Measurements from ENCODE around the gene WDR1.

Gene WDR1

DNA sequence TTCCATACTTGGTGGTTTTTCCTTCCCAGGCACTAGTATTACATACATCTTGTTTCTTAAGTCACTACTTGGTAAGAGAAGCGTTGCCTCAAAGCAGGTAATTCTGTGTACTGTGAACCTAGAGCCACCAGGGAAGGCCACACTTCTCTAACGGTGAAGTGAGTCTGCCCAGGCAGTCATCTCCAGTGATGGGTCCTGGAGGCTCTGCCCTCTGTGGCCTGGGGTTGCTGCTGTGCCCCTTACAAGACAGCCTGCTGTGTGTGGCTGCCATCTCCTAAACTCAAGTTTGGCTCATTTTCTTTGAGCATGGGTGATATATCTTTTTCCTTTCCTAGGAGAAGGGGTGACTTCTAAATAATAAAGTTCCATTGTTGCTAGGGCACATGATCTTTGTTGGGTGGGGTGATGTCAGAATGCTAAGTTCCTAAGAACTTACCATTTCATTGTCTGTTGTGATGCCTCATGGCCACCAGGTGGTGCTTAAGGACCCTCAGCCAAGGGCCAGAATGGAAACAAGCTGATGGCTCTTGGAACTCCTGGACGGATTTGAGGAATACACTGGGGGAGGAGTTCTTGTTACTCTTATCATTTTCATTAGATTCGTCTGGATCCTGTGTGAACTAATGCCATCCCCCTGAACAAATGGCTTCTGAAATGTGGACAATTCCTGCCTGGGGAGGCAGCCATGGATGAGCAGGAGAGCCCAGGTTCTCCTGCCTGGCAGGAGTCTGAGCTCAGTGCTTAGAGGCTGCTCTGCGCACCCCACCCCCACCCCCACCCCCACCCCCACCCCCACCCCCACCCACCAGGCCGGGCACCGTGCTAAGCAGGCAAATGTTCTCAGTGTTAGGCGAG lies 41.1 kb upstream of the WDR1 start:
- Histone ChIP-seq H3K27me3 (ENCODE audit: control insufficient read depth in 1 of 2, insufficient read depth in 2 of 2, low read length in 2 of 2) (no peaks in the 10 kb centered on the region), H3K9me3 (ENCODE audit: control insufficient read depth in 1 of 2, low read length in 2 of 2) (no peaks in the 10 kb centered on the region), H3K4me1 (ENCODE audit: control insufficient read depth in 1 of 2, insufficient read depth in 2 of 2, low read length in 2 of 2) (peaks cover 3 to 7% of the 10 kb centered on the region in 2 donors), H3K4me3 (ENCODE audit: low read depth in 1 of 2, low read length in 2 of 2) (no peak overlapping the region), H3K27ac (ENCODE audit: low read depth, low read length) (no peak overlapping the region), H3K36me3 (ENCODE audit: control insufficient read depth in 1 of 2, insufficient read depth in 2 of 2, low read length in 2 of 2) (no peaks in the 10 kb centered on the region), H3K9ac (ENCODE audit: low read depth in 1 of 2, low read length in 2 of 2) (no peak overlapping the region)

DNA sequence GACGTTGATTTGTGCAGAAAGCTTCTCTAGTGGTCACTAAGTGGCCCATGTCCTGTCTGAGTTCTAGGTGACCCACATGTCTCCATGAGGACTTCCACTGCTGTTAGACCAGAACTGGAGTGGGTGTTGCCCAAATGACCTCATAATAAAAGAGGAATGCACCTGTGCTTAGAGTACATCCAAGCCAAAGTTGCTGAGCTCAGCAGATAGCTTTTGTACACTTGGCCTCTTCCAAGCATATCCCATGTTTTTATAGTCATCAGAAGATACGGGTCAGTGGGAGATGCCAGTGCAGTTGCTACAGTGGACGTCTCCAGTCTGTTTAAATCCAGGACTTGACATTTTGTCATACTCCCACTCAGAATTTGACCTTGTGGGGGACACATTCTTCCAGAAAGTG lies 37.6 kb upstream of the WDR1 start:
- Histone ChIP-seq H3K36me3 (ENCODE audit: control insufficient read depth in 1 of 2, insufficient read depth in 2 of 2, low read length in 2 of 2) (no peaks in the 10 kb centered on the region), H3K9ac (ENCODE audit: low read depth in 1 of 2, low read length in 2 of 2) (no peak overlapping the region), H3K4me1 (ENCODE audit: control insufficient read depth in 1 of 2, insufficient read depth in 2 of 2, low read length in 2 of 2) (no peaks in the 10 kb centered on the region), H3K9me3 (ENCODE audit: control insufficient read depth in 1 of 2, low read length in 2 of 2) (no peaks in the 10 kb centered on the region), H3K4me3 (ENCODE audit: low read depth in 1 of 2, low read length in 2 of 2) (no peak overlapping the region), H3K27ac (ENCODE audit: low read depth, low read length) (no peak overlapping the region), H3K27me3 (ENCODE audit: control insufficient read depth in 1 of 2, insufficient read depth in 2 of 2, low read length in 2 of 2) (no peaks in the 10 kb centered on the region)

DNA sequence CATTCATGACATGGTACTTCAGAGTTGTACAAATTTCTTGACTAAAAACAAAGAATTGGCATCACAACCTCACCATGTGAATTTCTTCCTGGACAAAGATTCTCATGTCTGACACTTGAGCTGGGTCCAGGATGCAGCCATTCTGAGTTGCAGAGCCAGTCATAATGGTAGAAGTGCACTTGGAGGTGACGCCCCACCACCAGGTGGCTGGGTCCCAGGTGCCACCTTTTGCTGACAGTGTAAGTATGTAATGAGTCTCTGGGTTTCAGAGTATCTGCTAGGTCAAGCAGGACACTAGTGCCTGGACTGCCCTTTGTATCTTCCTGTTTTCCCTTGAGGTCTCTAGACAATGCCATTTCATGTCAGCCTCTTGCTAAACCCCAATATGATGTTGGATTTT lies 36.6 kb upstream of the WDR1 start:
- no peaks in the 10 kb centered on the region for H3K36me3 ChIP-seq (ENCODE audit: control insufficient read depth in 1 of 2, insufficient read depth in 2 of 2, low read length in 2 of 2)
- H3K4me1 ChIP-seq (ENCODE audit: control insufficient read depth in 1 of 2, insufficient read depth in 2 of 2, low read length in 2 of 2) = no peaks in the 10 kb centered on the region
- H3K9ac ChIP-seq (ENCODE audit: low read depth in 1 of 2, low read length in 2 of 2) = no peak overlapping the region
- H3K9me3 ChIP-seq (ENCODE audit: control insufficient read depth in 1 of 2, low read length in 2 of 2) = no peaks in the 10 kb centered on the region
- no peak overlapping the region for H3K4me3 ChIP-seq (ENCODE audit: low read depth in 1 of 2, low read length in 2 of 2)
- H3K27ac ChIP-seq (ENCODE audit: low read depth, low read length) = no peak overlapping the region
- no peaks in the 10 kb centered on the region for H3K27me3 ChIP-seq (ENCODE audit: control insufficient read depth in 1 of 2, insufficient read depth in 2 of 2, low read length in 2 of 2)

DNA sequence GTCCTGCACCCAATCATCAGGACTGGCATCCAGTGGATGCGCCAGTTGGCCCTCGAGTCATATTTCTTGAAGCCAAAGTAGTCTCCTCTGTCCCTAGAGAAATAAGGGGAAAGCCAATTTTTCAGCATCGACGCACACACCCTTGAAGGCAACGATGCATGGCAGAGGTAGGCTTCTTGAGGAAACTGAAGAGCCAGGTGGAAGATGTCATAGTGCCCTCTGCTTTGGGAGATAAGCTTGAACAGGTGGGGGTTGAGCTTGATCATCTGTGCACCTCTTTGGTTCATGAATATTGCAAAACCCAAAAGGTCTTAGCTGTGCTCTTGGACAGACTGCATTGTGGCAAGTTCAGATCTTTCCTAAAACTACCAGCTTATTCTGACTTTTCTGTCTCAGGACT lies 34.6 kb upstream of the WDR1 start:
- no peak overlapping the region for H3K4me3 ChIP-seq (ENCODE audit: low read depth in 1 of 2, low read length in 2 of 2)
- no peaks in the 10 kb centered on the region for H3K9me3 ChIP-seq (ENCODE audit: control insufficient read depth in 1 of 2, low read length in 2 of 2)
- no peak overlapping the region for H3K9ac ChIP-seq (ENCODE audit: low read depth in 1 of 2, low read length in 2 of 2)
- no peaks in the 10 kb centered on the region for H3K4me1 ChIP-seq (ENCODE audit: control insufficient read depth in 1 of 2, insufficient read depth in 2 of 2, low read length in 2 of 2)
- no peaks in the 10 kb centered on the region for H3K36me3 ChIP-seq (ENCODE audit: control insufficient read depth in 1 of 2, insufficient read depth in 2 of 2, low read length in 2 of 2)
- H3K27me3 ChIP-seq (ENCODE audit: control insufficient read depth in 1 of 2, insufficient read depth in 2 of 2, low read length in 2 of 2) = no peaks in the 10 kb centered on the region
- no peak overlapping the region for H3K27ac ChIP-seq (ENCODE audit: low read depth, low read length)

DNA sequence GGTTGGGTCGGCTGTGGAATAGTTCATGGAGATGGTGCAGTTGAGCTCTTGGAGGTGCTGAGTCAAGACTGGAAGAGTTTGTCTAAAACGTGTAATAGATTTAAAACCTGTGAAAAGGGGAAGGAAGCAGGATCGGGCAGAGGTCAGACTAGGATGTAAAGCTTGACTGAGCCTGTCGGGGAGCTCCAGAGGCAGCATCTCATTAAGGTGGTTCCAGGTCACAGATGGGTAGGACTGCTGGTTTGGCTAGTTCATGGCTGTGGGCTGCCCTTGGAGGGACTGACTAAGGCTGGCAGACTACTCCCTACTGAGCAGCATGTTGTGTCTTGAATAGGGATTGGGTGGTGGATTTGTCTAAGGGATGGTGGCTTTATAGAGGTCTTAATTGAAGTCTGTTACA lies 28.4 kb upstream of the WDR1 start:
- Histone ChIP-seq H3K4me1 (ENCODE audit: control insufficient read depth in 1 of 2, insufficient read depth in 2 of 2, low read length in 2 of 2) (no peaks in the 10 kb centered on the region), H3K4me3 (ENCODE audit: low read depth in 1 of 2, low read length in 2 of 2) (no peak overlapping the region), H3K36me3 (ENCODE audit: control insufficient read depth in 1 of 2, insufficient read depth in 2 of 2, low read length in 2 of 2) (no peaks in the 10 kb centered on the region), H3K9ac (ENCODE audit: low read depth in 1 of 2, low read length in 2 of 2) (no peak overlapping the region), H3K27me3 (ENCODE audit: control insufficient read depth in 1 of 2, insufficient read depth in 2 of 2, low read length in 2 of 2) (no peaks in the 10 kb centered on the region), H3K27ac (ENCODE audit: low read depth, low read length) (no peak overlapping the region), H3K9me3 (ENCODE audit: control insufficient read depth in 1 of 2, low read length in 2 of 2) (no peaks in the 10 kb centered on the region)

DNA sequence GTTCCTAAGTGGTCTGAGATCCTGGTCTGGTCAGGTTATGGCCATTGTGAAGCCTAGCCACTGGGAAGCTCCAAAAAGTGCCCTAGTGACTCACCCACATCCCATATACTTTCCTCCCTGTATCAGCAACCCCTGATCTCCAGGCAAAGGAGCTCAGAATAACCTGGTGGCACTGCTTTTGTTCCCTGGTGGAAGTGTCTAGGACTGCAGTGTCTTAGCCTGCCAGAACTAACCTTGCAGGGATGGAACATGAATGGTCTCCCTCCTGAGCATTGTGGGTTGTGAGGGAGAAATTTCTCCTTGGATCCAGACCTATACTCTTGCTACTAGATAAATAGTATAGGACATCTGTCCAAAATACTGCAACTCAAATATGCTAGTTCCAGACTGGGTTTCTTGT lies 27.9 kb upstream of the WDR1 start:
- H3K36me3 ChIP-seq (ENCODE audit: control insufficient read depth in 1 of 2, insufficient read depth in 2 of 2, low read length in 2 of 2) = no peaks in the 10 kb centered on the region
- H3K27me3 ChIP-seq (ENCODE audit: control insufficient read depth in 1 of 2, insufficient read depth in 2 of 2, low read length in 2 of 2) = no peaks in the 10 kb centered on the region
- H3K4me1 ChIP-seq (ENCODE audit: control insufficient read depth in 1 of 2, insufficient read depth in 2 of 2, low read length in 2 of 2) = no peaks in the 10 kb centered on the region

DNA sequence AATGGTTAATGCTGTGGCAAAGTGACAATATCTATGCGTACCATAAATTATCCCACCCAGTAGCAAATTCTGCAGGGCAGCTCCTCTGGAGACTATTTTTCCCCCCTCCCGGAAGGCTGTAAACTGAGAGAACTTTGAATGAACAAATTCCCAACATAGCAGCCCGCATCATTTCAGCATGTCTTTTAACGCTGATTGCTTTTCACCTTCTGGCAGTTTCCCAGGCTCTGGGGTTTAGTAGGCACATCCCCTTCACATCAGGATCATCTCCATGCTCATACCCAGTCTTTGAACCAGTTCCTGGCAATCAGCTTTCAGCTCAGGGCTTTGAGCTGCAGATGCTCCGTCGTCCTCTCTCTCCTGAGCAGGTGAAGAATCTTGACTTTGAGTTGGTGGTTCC lies 26.6 kb upstream of the WDR1 start:
- H3K4me3 ChIP-seq (ENCODE audit: low read depth in 1 of 2, low read length in 2 of 2) = no peak overlapping the region
- H3K9ac ChIP-seq (ENCODE audit: low read depth in 1 of 2, low read length in 2 of 2) = no peak overlapping the region
- no peak overlapping the region for H3K27ac ChIP-seq (ENCODE audit: low read depth, low read length)
- no peaks in the 10 kb centered on the region for H3K4me1 ChIP-seq (ENCODE audit: control insufficient read depth in 1 of 2, insufficient read depth in 2 of 2, low read length in 2 of 2)
- no peaks in the 10 kb centered on the region for H3K9me3 ChIP-seq (ENCODE audit: control insufficient read depth in 1 of 2, low read length in 2 of 2)
- no peaks in the 10 kb centered on the region for H3K36me3 ChIP-seq (ENCODE audit: control insufficient read depth in 1 of 2, insufficient read depth in 2 of 2, low read length in 2 of 2)
- no peaks in the 10 kb centered on the region for H3K27me3 ChIP-seq (ENCODE audit: control insufficient read depth in 1 of 2, insufficient read depth in 2 of 2, low read length in 2 of 2)

More for the DNA sequence above, 27.9 kb upstream of the WDR1 start:
- Histone ChIP-seq H3K27ac (ENCODE audit: low read depth, low read length) (no peak overlapping the region), H3K9me3 (ENCODE audit: control insufficient read depth in 1 of 2, low read length in 2 of 2) (no peaks in the 10 kb centered on the region), H3K9ac (ENCODE audit: low read depth in 1 of 2, low read length in 2 of 2) (no peak overlapping the region), H3K4me3 (ENCODE audit: low read depth in 1 of 2, low read length in 2 of 2) (no peak overlapping the region)

DNA sequence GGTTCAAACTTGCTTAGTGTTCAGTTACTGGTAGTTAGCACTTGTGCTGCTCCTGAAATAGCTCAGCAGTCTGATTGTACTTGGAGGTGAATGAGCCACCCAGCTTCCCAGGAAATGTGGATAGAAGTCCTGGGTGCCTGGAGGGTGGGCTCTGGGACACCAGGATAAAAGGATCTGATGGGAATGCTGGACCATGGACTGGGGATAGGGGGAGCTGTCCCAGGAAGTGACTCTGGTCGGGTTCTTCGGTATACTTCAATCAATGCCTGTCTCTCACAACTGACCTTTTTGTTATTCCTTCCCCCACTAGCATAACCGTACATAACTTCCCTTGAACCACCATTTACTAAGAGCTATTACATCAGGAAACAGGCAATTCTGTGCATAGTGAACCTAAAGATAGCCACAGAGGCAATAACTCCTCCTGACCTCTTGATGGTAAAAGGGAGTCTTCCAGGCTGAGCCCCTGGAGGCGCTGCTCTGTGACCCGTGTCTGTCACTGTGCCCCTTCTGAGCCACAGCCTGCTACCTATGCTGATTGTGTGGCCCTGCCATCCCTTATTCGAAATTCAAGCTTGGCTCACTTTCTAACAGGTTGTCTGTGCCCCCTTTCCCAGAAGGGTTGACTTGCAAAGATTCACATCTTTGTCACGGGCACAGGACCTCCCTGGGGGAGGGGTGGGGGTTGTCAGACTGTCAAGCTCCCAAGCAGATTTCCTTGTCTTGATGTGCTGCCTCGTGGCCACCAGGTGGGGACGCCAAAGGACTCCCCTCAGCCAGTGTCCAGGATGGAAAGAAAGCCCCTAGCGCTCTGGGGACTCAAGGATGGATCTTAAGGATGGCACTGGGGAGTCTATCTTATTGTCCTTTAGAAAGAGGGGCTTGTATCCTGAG lies 24.5 kb upstream of the WDR1 start:
- no peak overlapping the region for H3K27ac ChIP-seq (ENCODE audit: low read depth, low read length)

DNA sequence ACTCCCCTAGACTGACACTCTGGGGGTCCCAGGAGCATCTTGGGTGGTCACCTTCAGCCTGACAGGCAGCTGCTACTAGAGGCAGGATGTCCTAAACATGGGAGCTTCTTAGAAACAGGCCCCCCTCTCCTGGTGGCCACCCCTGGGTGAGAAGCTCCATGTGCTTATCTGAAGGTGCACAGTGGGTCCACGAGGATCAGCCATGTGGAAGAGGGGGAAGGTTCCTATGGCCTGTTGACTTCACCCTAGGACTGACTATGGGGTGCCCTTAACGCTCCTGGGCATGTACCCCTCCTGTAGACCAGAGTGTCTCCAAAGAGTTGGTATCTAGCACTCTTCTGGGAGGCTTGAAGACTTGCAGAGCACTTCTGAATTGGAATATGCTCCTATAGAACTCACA lies 22.9 kb upstream of the WDR1 start:
- no peaks in the 10 kb centered on the region for H3K4me1 ChIP-seq (ENCODE audit: control insufficient read depth in 1 of 2, insufficient read depth in 2 of 2, low read length in 2 of 2)
- no peaks in the 10 kb centered on the region for H3K9me3 ChIP-seq (ENCODE audit: control insufficient read depth in 1 of 2, low read length in 2 of 2)

More for the DNA sequence above, 24.5 kb upstream of the WDR1 start:
- Histone ChIP-seq H3K27me3 (ENCODE audit: control insufficient read depth in 1 of 2, insufficient read depth in 2 of 2, low read length in 2 of 2) (no peaks in the 10 kb centered on the region), H3K4me1 (ENCODE audit: control insufficient read depth in 1 of 2, insufficient read depth in 2 of 2, low read length in 2 of 2) (no peaks in the 10 kb centered on the region), H3K4me3 (ENCODE audit: low read depth in 1 of 2, low read length in 2 of 2) (no peak overlapping the region), H3K9ac (ENCODE audit: low read depth in 1 of 2, low read length in 2 of 2) (no peak overlapping the region), H3K9me3 (ENCODE audit: control insufficient read depth in 1 of 2, low read length in 2 of 2) (no peaks in the 10 kb centered on the region), H3K36me3 (ENCODE audit: control insufficient read depth in 1 of 2, insufficient read depth in 2 of 2, low read length in 2 of 2) (no peaks in the 10 kb centered on the region)

DNA sequence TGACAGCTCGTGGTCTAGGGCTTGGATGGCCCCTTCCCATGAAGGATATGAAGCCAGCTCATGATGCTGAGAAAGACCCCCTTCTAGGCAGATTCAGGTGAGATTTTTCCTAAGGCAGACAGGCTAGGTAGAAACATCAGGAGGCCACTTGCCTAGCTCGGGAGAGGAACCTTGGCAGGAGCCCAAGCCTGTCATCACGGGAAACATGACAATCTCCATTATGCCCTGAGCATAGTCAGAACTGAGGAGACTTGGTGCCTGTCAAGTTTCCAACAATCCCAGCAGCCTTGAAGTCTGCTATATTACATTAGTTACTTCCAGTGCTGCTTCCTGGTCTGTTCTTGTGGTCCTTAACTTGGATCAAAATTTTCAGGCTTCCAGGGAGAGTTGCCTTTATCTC lies 18.7 kb upstream of the WDR1 start:
- Histone ChIP-seq H3K9me3 (ENCODE audit: control insufficient read depth in 1 of 2, low read length in 2 of 2) (no peaks in the 10 kb centered on the region), H3K27me3 (ENCODE audit: control insufficient read depth in 1 of 2, insufficient read depth in 2 of 2, low read length in 2 of 2) (no peaks in the 10 kb centered on the region), H3K9ac (ENCODE audit: low read depth in 1 of 2, low read length in 2 of 2) (no peak overlapping the region), H3K36me3 (ENCODE audit: control insufficient read depth in 1 of 2, insufficient read depth in 2 of 2, low read length in 2 of 2) (no peaks in the 10 kb centered on the region), H3K4me3 (ENCODE audit: low read depth in 1 of 2, low read length in 2 of 2) (no peak overlapping the region), H3K27ac (ENCODE audit: low read depth, low read length) (no peak overlapping the region), H3K4me1 (ENCODE audit: control insufficient read depth in 1 of 2, insufficient read depth in 2 of 2, low read length in 2 of 2) (no peaks in the 10 kb centered on the region)

More for the DNA sequence above, 22.9 kb upstream of the WDR1 start:
- Histone ChIP-seq H3K27me3 (ENCODE audit: control insufficient read depth in 1 of 2, insufficient read depth in 2 of 2, low read length in 2 of 2) (no peaks in the 10 kb centered on the region), H3K36me3 (ENCODE audit: control insufficient read depth in 1 of 2, insufficient read depth in 2 of 2, low read length in 2 of 2) (no peaks in the 10 kb centered on the region), H3K9ac (ENCODE audit: low read depth in 1 of 2, low read length in 2 of 2) (no peak overlapping the region), H3K27ac (ENCODE audit: low read depth, low read length) (no peak overlapping the region), H3K4me3 (ENCODE audit: low read depth in 1 of 2, low read length in 2 of 2) (no peak overlapping the region)
